ENCODE measurements around the gene KCNQ5. TPM values are rescaled to one million over a fixed set of nuclear protein-coding genes. Genes with fewer than 3 reads are reported as not detected.

The KCNQ5 gene
- total RNA-seq, 1 experiment from 2014 or later = 9.4 TPM

- ATAC-seq (no peak), DNase-seq (ENCODE audit: low read depth, low spot score) (no peak)
- H3K27ac ChIP-seq (ENCODE audit: low read length) = no peak overlapping the region
- no peaks in the 10 kb centered on the region for H3K27me3 ChIP-seq (ENCODE audit: control insufficient read depth, insufficient read depth, low read length)
- POLR2A ChIA-PET = no interaction called here
- no peaks in the 10 kb centered on the region for H3K36me3 ChIP-seq (ENCODE audit: control insufficient read depth, insufficient read depth, low read length)
- H3K4me1 ChIP-seq (ENCODE audit: control insufficient read depth, insufficient read depth, low read length) = no peaks in the 10 kb centered on the region
- no TSS peak for BruUV-seq (replicated peaks)
- H3K9me3 ChIP-seq (ENCODE audit: control insufficient read depth, insufficient read depth, low read depth, low read length) = no peaks in the 10 kb centered on the region
- TF ChIP-seq CTCF (IDR thresholded peaks at IDR 0.05) (no peak), POLR2AphosphoS5 (IDR thresholded peaks at IDR 0.05; ENCODE audit: low read depth, low read length) (no peak), REST (IDR thresholded peaks at IDR 0.05; ENCODE audit: insufficient read depth in 1 of 2, low read depth in 2 of 2, low read length in 1 of 2) (no peak), SIN3A (IDR thresholded peaks at IDR 0.05; ENCODE audit: borderline replicate concordance, insufficient read depth, low read depth, low read length) (no peak), TCF7L2 (IDR thresholded peaks at IDR 0.05; ENCODE audit: low read depth, low read length) (no peak)
- intact Hi-C loops (cut with micrococcal nuclease; ENCODE audit: unreplicated experiment) (no loop called here), in situ Hi-C loops (cut with HindIII; ENCODE audit: low pct_unique_long_range_greater_than_20kb, low sequenced_read_pairs) (no loop called here)
- CTCF ChIA-PET = no interaction called here
- no peak overlapping the region for H3K4me3 ChIP-seq (ENCODE audit: low read depth in 2 of 2, low read length in 2 of 2)
Measured at GRCh38 chr6:72869621-72870020, 247.8 kb downstream of the KCNQ5 start.

- in situ Hi-C loops (cut with HindIII; ENCODE audit: low pct_unique_long_range_greater_than_20kb, low sequenced_read_pairs) = no loop called here
- no peak for ATAC-seq
- H3K27me3 ChIP-seq (ENCODE audit: control insufficient read depth, insufficient read depth, low read length) = no peaks in the 10 kb centered on the region
- no peak overlapping the region for H3K4me3 ChIP-seq (ENCODE audit: low read depth in 2 of 2, low read length in 2 of 2)
- no peak for DNase-seq (ENCODE audit: low read depth, low spot score)
- H3K27ac ChIP-seq (ENCODE audit: low read length) = no peak overlapping the region
- TF ChIP-seq POLR2AphosphoS5 (IDR thresholded peaks at IDR 0.05; ENCODE audit: low read depth, low read length) (no peak), SIN3A (IDR thresholded peaks at IDR 0.05; ENCODE audit: borderline replicate concordance, insufficient read depth, low read depth, low read length) (no peak), CTCF (IDR thresholded peaks at IDR 0.05) (no peak), TCF7L2 (IDR thresholded peaks at IDR 0.05; ENCODE audit: low read depth, low read length) (no peak), REST (IDR thresholded peaks at IDR 0.05; ENCODE audit: insufficient read depth in 1 of 2, low read depth in 2 of 2, low read length in 1 of 2) (no peak)
- POLR2A ChIA-PET = no interaction called here
- no peaks in the 10 kb centered on the region for H3K36me3 ChIP-seq (ENCODE audit: control insufficient read depth, insufficient read depth, low read length)
- CTCF ChIA-PET = no interaction called here
- H3K4me1 ChIP-seq (ENCODE audit: control insufficient read depth, insufficient read depth, low read length) = no peaks in the 10 kb centered on the region
- H3K9me3 ChIP-seq (ENCODE audit: control insufficient read depth, insufficient read depth, low read depth, low read length) = no peaks in the 10 kb centered on the region
- BruUV-seq (replicated peaks) = no TSS peak
- intact Hi-C loops (cut with micrococcal nuclease; ENCODE audit: unreplicated experiment) = no loop called here
Measured at GRCh38 chr6:72873433-72873832, 251.6 kb downstream of the KCNQ5 start.

All from Panc1 (cell line).